Gastroesophageal sphincter (tissue), 4 donors: ENCODE measurements around the gene NTRK1. TPM values are rescaled to one million over a fixed set of nuclear protein-coding genes. Genes with fewer than 3 reads are reported as not detected.

Source experiments
- ATAC-seq: fragments of 150-250 bp; one replicate; pipeline ENCODE4 v1.9.1; 2016; ENCODE audit warnings: mild to moderate bottlenecking, moderate library complexity
- H3K27ac ChIP-seq, 4 donors: fragments of 200-600 bp; sonication (generic) in 3 of 4; 1 replicate in 3 of 4; 2 replicates in 1 of 4; pipeline ENCODE4 v1.5.1; 2016 to 2019
- H3K27me3 ChIP-seq: fragments of 200-600 bp; sonication (generic); one replicate; pipeline ENCODE4 v1.5.1; 2019
- H3K36me3 ChIP-seq, 2 donors: fragments of 200-600 bp; sonication (generic); one replicate each; pipeline ENCODE4 v1.5.1; 2019; ENCODE audit warnings: control low read depth in 1 of 2
- H3K4me1 ChIP-seq, 3 donors: fragments of 200-600 bp; sonication (generic); 1 replicate in 2 of 3; 2 replicates in 1 of 3; pipeline ENCODE4 v1.5.1; 2016 to 2019; ENCODE audit warnings: control low read depth in 2 of 3
- H3K4me3 ChIP-seq, 2 donors: fragments of 200-600 bp; sonication (generic); one replicate each; pipeline ENCODE4 v1.5.1; 2019; ENCODE audit warnings: mild to moderate bottlenecking in 1 of 2, moderate library complexity in 1 of 2
- H3K9me3 ChIP-seq, 3 donors: fragments of 200-600 bp; sonication (generic); one replicate each; pipeline ENCODE4 v1.5.1; 2017 to 2019; ENCODE audit warnings: control low read depth in 2 of 3
- EP300 ChIP-seq: sonication (generic); formaldehyde crosslinking; IDR thresholded peaks from one replicate; pipeline ENCODE4 v1.6.1; 2017; ENCODE audit warnings: antibody characterized with exemption, mild to moderate bottlenecking
- POLR2A ChIP-seq, 2 donors: fragments of 450-650 bp; IDR thresholded peaks; one replicate each; pipeline ENCODE4 v1.6.1; 2017; ENCODE audit warnings: antibody characterized with exemption in 2 of 2, mild to moderate bottlenecking in 2 of 2, moderate library complexity in 1 of 2
- POLR2AphosphoS5 ChIP-seq: sonication (generic); formaldehyde crosslinking; IDR thresholded peaks from one replicate; pipeline ENCODE4 v1.6.1; 2017; ENCODE audit warnings: antibody characterized with exemption
- WGBS, 2 donors: methylation state at CpG; one replicate each; pipeline ENCODE4 v1.1.5; 2018; ENCODE audit warnings: low coverage in 1 of 2; 5-methylcytosine and 5-hydroxymethylcytosine counted together
- total RNA-seq, 4 donors: library from RNA; depleted of rRNA; stranded (reverse); fragments of >200 nt; gene quantifications; one replicate each; pipeline ENCODE4 v1.1.0, GENCODE V29; 2016
- TF ChIP-seq, protein P1 (sequence below), 4 experiments: fragments of 200-600 bp in 2 of 4; fragments of 450-650 bp in 2 of 4; sonication (generic) in 1 of 4; IDR thresholded peaks; one replicate each; pipeline ENCODE4 v1.5.1; 2017 to 2019; ENCODE audit warnings: antibody characterized with exemption in 4 of 4, mild to moderate bottlenecking in 2 of 4, moderate library complexity in 2 of 4

NTRK1 gene
- total RNA-seq, 4 donors from 2014 or later: 0.23 to 4.4 (median 0.72) TPM

DNA sequence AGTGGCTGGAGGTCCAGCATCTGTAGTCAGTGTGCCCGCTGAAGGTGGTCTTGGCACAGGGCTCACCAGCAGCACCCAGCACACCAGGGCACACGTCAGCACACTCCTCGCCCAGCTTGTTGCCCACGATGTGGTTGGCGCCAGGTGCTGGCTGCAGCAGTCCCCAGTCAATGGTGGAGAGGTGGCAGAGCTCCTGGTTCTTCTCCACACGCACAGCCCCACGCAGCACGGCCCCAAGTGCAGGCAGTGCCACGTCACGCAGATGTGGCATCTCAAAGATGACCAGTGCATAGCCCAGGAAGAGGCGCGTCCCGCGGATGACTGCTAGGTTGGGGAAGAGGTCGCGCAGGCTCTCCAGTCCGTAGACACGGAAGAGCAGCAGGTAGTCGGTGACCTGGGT, 6.9 kb upstream of the NTRK1 start:
- H3K27ac ChIP-seq: no peak overlapping the region
- WGBS, 2 donors: 100% methylated on average over 1 of the region's 19 CpGs; no CpG with 5 or more reads in 1 of the 2 donors
- no peaks in the 10 kb centered on the region for H3K36me3 ChIP-seq
- TF ChIP-seq, protein P1, sequence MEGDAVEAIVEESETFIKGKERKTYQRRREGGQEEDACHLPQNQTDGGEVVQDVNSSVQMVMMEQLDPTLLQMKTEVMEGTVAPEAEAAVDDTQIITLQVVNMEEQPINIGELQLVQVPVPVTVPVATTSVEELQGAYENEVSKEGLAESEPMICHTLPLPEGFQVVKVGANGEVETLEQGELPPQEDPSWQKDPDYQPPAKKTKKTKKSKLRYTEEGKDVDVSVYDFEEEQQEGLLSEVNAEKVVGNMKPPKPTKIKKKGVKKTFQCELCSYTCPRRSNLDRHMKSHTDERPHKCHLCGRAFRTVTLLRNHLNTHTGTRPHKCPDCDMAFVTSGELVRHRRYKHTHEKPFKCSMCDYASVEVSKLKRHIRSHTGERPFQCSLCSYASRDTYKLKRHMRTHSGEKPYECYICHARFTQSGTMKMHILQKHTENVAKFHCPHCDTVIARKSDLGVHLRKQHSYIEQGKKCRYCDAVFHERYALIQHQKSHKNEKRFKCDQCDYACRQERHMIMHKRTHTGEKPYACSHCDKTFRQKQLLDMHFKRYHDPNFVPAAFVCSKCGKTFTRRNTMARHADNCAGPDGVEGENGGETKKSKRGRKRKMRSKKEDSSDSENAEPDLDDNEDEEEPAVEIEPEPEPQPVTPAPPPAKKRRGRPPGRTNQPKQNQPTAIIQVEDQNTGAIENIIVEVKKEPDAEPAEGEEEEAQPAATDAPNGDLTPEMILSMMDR (IDR thresholded peaks at IDR 0.05): no peak
- TF ChIP-seq POLR2A (IDR thresholded peaks at IDR 0.05): no peak
- TF ChIP-seq EP300: no peak
- no peak for TF ChIP-seq POLR2AphosphoS5
- no peak for ATAC-seq
- H3K9me3 ChIP-seq: no peaks in the 10 kb centered on the region
- H3K4me3 ChIP-seq: no peak overlapping the region
- H3K4me1 ChIP-seq: peaks cover 0 to 22% (median 2%) of the 10 kb centered on the region in 3 donors
- peaks cover 56% of the 10 kb centered on the region for H3K27me3 ChIP-seq

GRCh38 chr1:156854634-156855033, 6.0 kb upstream of the NTRK1 start:
- no peaks in the 10 kb centered on the region for H3K36me3 ChIP-seq
- no peak for TF ChIP-seq EP300
- TF ChIP-seq POLR2A (IDR thresholded peaks at IDR 0.05): no peak
- no peak for TF ChIP-seq POLR2AphosphoS5
- TF ChIP-seq, protein P1 (IDR thresholded peaks at IDR 0.05): no peak
- no peak overlapping the region for H3K27ac ChIP-seq
- no peak for ATAC-seq
- H3K4me3 ChIP-seq: no peak overlapping the region
- H3K9me3 ChIP-seq: no peaks in the 10 kb centered on the region
- H3K27me3 ChIP-seq: peaks cover 56% of the 10 kb centered on the region
- 44 to 69% methylated on average over 2 to 3 of the region's 3 CpGs for WGBS, 2 donors
- peaks cover 0 to 28% (median 8%) of the 10 kb centered on the region in 3 donors for H3K4me1 ChIP-seq

DNA sequence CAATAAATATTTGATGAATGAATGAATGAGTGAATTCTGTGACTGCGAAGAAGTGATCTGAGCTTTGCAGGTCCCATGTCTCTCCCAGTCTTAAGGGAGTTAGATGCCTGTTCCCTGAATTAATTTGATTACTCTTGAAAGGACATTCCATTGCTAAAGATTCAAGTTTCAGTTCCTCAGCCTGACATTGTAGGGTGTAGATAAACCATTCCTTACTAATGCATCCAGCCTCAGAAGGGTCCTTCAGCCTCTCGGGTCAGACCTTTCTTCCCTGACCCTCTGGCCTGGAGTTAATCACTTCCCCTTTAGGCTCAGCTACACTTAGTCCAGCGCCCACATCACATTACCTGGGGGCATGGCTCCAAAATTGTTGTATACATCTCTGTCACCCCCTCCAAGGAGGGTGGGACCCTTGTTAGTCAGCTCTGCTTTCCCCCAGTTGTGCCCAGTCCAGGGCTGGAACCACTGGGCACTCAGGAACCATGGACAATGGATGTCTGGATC, 4.3 kb upstream of the NTRK1 start:
- Histone ChIP-seq H3K27me3 (peaks cover 67% of the 10 kb centered on the region), H3K36me3 (no peaks in the 10 kb centered on the region), H3K4me3 (no peak overlapping the region), H3K9me3 (no peaks in the 10 kb centered on the region), H3K4me1 (peaks cover 0 to 45% (median 22%) of the 10 kb centered on the region in 3 donors), H3K27ac (no peak overlapping the region)
- TF ChIP-seq POLR2A (IDR thresholded peaks at IDR 0.05): no peak
- no peak for TF ChIP-seq EP300
- TF ChIP-seq, protein P1 (IDR thresholded peaks at IDR 0.05): no peak
- TF ChIP-seq POLR2AphosphoS5: no peak
- 79 to 83% methylated on average over 1 to 3 of the region's 3 CpGs for WGBS, 2 donors
- no peak for ATAC-seq

GRCh38 chr1:156857532-156857931, 3.1 kb upstream of the NTRK1 start:
- Histone ChIP-seq H3K4me3 (no peak overlapping the region), H3K4me1 (peaks cover 0 to 39% (median 22%) of the 10 kb centered on the region in 3 donors), H3K9me3 (no peaks in the 10 kb centered on the region), H3K36me3 (no peaks in the 10 kb centered on the region), H3K27me3 (peaks cover 73% of the 10 kb centered on the region), H3K27ac (no peak overlapping the region)
- TF ChIP-seq, protein P1 (IDR thresholded peaks at IDR 0.05): no peak
- TF ChIP-seq POLR2AphosphoS5: no peak
- TF ChIP-seq POLR2A (IDR thresholded peaks at IDR 0.05): no peak
- TF ChIP-seq EP300: no peak
- no CpG with 5 or more reads among the region's 3 CpGs for WGBS, 2 donors
- ATAC-seq: no peak

GRCh38 chr1:156858555-156858956, 2.1 kb upstream of the NTRK1 start:
- Histone ChIP-seq H3K27ac (no peak overlapping the region), H3K27me3 (peaks cover 83% of the 10 kb centered on the region), H3K9me3 (no peaks in the 10 kb centered on the region), H3K4me3 (peak overlapping the region in 1 of 2 donors; percentile 43), H3K36me3 (no peaks in the 10 kb centered on the region), H3K4me1 (peaks cover 0 to 35% (median 22%) of the 10 kb centered on the region in 3 donors)
- no peak for TF ChIP-seq POLR2AphosphoS5
- TF ChIP-seq, protein P1 (IDR thresholded peaks at IDR 0.05): no peak
- TF ChIP-seq POLR2A (IDR thresholded peaks at IDR 0.05): no peak
- no peak for TF ChIP-seq EP300
- WGBS, 2 donors: 4 to 7% methylated on average over 2 of the region's 5 CpGs
- ATAC-seq: no peak
